GM10266 (cell line): ENCODE data around the gene COQ6.

Experiments used
- DNase-seq: peaks from one replicate; pipeline ENCODE4 v3.0.0; 2012; ENCODE audit errors: extremely low spot score
- CTCF ChIP-seq: IDR thresholded peaks from 2 replicates; pipeline ENCODE4 v1.5.1; 2012; ENCODE audit warnings: mild to moderate bottlenecking, low read depth; ENCODE audit not compliant: control insufficient read depth, insufficient read depth; ENCODE audit errors: missing control alignments

The COQ6 gene

DNA sequence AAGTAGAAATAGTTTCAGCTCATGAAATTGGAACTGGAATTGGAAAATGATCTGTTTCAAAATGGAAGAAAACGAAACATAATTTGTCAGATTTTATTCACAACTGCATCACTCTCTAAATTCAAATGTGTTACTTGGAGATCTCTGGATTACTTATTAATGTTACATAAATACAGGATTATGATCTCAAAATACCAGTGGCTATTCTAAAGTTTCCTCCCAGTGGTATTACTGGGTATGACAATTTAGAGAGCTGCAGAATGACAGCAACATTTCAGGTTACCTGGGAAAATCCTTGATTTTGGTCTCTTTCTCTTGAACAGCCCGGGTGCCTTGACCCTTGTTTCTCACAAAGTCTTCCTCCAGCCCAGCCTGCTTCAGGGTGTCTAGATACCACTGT lies 14.4 kb upstream of the COQ6 start:
- peak; percentile 21 for DNase-seq
- TF ChIP-seq CTCF = no peak

- DNase-seq = no peak
- TF ChIP-seq CTCF = no peak
These were observed 13.6 kb upstream of the COQ6 start for GRCh38 chr14:73936548-73936947.

- no peak for TF ChIP-seq CTCF
- no peak for DNase-seq
These were observed 13.1 kb upstream of the COQ6 start for GRCh38 chr14:73937012-73937411.

DNA sequence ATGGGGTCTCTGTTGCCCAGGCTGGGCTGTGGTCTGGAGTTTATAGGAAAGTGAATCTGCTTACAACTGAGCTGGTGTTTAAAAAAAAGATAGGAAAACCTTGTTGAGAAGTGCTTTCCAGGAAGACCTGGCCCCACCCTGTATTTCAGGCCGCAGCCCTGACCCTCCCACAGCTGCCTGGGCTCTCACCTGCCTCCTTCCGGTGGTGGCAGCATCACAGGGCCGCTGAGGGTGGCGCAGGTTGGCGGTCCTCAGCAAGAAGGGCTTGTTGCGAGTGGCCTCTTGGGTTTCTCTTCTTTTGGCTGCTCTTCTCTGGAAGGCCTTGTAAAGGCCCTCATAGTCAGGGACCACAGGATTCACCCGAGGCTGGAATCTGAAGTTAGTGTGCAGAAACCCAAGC lies 7.9 kb upstream of the COQ6 start:
- DNase-seq = no peak
- no peak for TF ChIP-seq CTCF

DNA sequence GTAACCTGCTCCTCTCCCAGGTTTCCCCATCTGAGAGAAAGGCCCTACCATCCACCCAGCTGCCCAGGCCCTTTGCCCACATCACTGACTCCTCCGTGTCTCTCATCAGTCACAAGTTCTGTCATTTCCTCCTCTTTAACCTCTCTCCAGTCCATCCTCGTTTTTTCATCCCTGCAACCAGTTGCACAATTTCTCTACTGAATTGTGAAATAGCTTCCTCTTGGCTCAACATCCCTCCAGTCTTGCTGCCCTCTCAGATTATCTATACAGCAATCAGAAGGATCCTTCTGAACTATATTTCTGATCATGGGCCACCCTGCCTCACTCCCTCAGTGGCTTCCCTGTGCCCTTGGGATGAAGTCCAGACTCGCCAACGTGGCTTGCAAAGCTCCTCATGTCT lies 7.0 kb upstream of the COQ6 start:
- TF ChIP-seq CTCF = no peak
- DNase-seq = no peak

DNA sequence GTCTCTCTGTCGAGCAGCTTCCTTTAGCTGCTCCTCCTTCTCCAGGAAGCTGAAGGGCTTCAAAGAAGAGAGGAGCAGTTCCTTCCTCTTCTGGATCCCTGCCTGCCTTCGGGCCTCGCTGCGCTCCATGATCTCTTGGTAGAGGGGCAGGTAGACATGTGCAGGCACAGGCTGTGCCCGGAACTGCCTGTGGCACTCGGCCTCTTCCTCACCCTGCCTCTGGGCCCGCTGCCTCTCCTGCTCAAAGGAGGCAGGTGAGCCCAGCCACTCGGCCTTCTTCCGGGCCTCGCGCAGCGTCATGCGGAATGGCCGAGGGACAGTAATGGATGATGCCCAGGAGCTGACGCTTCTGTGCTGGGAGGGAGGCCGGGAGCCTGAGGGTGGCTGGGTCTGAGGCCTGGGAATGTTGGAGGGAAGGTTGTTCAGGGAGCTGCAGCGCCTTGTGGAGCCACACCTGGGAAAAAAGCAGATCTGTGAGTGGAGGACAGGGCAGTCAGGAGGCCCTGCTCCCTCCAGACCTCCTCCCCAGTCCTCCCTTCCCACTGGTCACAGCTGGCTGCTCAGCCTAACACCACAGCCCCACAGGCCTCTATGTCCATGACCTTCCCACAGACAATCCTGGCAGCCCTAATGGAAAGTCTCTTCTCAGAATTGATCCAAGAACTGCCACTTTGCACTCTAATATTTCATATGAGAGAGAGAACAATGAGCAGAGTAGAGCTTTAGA lies 5.5 kb upstream of the COQ6 start:
- TF ChIP-seq CTCF = no peak
- DNase-seq = no peak

DNA sequence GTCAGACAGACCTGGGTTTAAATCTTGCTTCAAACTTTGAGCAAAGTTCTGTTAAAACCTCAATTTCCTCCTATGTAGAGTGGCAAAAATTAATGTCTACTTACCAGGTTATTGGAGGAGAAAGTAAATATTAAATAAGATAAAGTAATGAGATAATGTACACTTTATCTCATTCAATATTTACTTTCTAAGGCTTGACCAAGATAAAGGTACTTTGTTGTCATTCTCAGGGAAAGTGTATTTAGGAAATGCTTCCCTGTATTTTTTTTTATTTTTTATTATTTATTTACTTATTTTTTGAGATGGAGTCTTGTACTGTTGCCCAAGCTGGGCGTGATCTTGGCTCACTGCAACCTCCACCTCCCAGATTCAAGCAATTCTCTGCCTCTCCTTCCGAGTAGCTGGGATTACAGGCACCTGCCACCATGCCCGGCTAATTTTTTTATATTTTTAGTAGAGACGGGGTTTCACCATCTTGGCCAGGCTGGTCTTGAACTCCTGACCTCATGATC lies 4.9 kb upstream of the COQ6 start:
- no peak for TF ChIP-seq CTCF
- no peak for DNase-seq
